ENCODE data around the gene EID2B. TPM values are rescaled to one million over a fixed set of nuclear protein-coding genes. Genes with fewer than 3 reads are reported as not detected.
A peak's percentile ranks its signal among the peaks of the same experiment; 100 is the strongest.

Gene EID2B
- total and polyA plus RNA-seq, 9 donors, result 2.3 to 7.5 (median 6.2) TPM

- Histone ChIP-seq H3K9me3 (no peaks in the 10 kb centered on the region), H3K4me1 (ENCODE audit: insufficient read depth) (peaks cover 1% of the 10 kb centered on the region), H3K4me3 (peak overlapping the region; percentile 95), H3K27ac (peak overlapping the region; percentile 61 to 74), H3K27me3 (no peaks in the 10 kb centered on the region), H3K36me3 (no peaks in the 10 kb centered on the region)
- no peak for DNase-seq
- TF ChIP-seq, protein P1, sequence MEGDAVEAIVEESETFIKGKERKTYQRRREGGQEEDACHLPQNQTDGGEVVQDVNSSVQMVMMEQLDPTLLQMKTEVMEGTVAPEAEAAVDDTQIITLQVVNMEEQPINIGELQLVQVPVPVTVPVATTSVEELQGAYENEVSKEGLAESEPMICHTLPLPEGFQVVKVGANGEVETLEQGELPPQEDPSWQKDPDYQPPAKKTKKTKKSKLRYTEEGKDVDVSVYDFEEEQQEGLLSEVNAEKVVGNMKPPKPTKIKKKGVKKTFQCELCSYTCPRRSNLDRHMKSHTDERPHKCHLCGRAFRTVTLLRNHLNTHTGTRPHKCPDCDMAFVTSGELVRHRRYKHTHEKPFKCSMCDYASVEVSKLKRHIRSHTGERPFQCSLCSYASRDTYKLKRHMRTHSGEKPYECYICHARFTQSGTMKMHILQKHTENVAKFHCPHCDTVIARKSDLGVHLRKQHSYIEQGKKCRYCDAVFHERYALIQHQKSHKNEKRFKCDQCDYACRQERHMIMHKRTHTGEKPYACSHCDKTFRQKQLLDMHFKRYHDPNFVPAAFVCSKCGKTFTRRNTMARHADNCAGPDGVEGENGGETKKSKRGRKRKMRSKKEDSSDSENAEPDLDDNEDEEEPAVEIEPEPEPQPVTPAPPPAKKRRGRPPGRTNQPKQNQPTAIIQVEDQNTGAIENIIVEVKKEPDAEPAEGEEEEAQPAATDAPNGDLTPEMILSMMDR (IDR thresholded peaks at IDR 0.05), result no peak
- TF ChIP-seq EP300 (IDR thresholded peaks at IDR 0.05) (no peak), POLR2A (IDR thresholded peaks at IDR 0.05) (no peak)
- intact Hi-C loops (cut with DNase I), result loop anchor here (5.0 to 10.0 kb wide), 7 partner anchors 57 to 417 kb away; partner anchors contain the start of genes SUPT5H (in 2 of the 4), MED29 (in 1 of the 4), PAF1 (in 1 of the 4) and SAMD4B (in 1 of the 4)
- WGBS, 3 donors, result 18 to 29% (median 24%) methylated on average over 14 of the region's 14 CpGs
Measured at GRCh38 chr19:39531834-39532232, 819 bp downstream of the EID2B start.

DNA sequence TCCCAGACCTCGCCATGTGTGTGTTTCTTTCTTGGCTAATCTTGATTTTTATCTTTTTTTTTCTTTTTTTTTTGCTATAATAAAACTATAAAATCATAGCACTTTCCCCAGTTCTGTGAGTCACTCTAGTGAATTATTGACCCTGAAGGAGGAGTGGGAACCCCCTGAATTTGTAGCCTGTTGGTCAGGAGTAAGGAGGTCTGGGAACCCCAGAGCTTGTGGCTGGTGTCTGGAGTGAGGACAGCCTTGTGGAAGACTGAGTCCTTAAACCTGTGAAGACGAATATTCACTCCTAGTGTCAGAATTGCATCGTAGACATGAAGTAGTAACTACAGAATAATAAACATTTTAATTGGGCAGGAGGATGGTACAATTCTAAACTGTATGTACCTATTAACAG is 7.4 kb downstream of the EID2B start:
- no peak for TF ChIP-seq POLR2A (IDR thresholded peaks at IDR 0.05)
- no peak for TF ChIP-seq EP300 (IDR thresholded peaks at IDR 0.05)
- TF ChIP-seq, protein P1 (IDR thresholded peaks at IDR 0.05), result no peak

GRCh38 chr19:39524495-39524894 is 8.2 kb downstream of the EID2B start:
- H3K9me3 ChIP-seq, result no peaks in the 10 kb centered on the region
- TF ChIP-seq EP300 (IDR thresholded peaks at IDR 0.05) (no peak), POLR2A (IDR thresholded peaks at IDR 0.05) (no peak)
- TF ChIP-seq, protein P1 (IDR thresholded peaks at IDR 0.05), result no peak
- no peaks in the 10 kb centered on the region for H3K36me3 ChIP-seq
- intact Hi-C loops (cut with DNase I), result loop anchor here in 1 of 4 donors (2.0 kb wide), 1 partner anchor 22 kb away; no protein-coding TSS in a partner anchor
- DNase-seq, result no peak
- H3K27ac ChIP-seq, result no peak overlapping the region
- H3K27me3 ChIP-seq, result no peaks in the 10 kb centered on the region
- H3K4me1 ChIP-seq (ENCODE audit: insufficient read depth), result no peaks in the 10 kb centered on the region
- no peak overlapping the region for H3K4me3 ChIP-seq
- 84 to 90% (median 89%) methylated on average over 8 of the region's 8 CpGs for WGBS, 3 donors

More for the DNA sequence above, 7.4 kb downstream of the EID2B start:
- Histone ChIP-seq H3K4me1 (ENCODE audit: insufficient read depth) (no peaks in the 10 kb centered on the region), H3K36me3 (no peaks in the 10 kb centered on the region), H3K27me3 (no peaks in the 10 kb centered on the region), H3K4me3 (no peak overlapping the region), H3K27ac (no peak overlapping the region), H3K9me3 (no peaks in the 10 kb centered on the region)
- WGBS, 3 donors, result 92 to 96% (median 93%) methylated on average over 3 of the region's 3 CpGs
- intact Hi-C loops (cut with DNase I), result loop anchor here in 1 of 4 donors (2.0 kb wide), 1 partner anchor 22 kb away; no protein-coding TSS in a partner anchor
- no peak for DNase-seq

- no peaks in the 10 kb centered on the region for H3K36me3 ChIP-seq
- no peaks in the 10 kb centered on the region for H3K9me3 ChIP-seq
- no peaks in the 10 kb centered on the region for H3K27me3 ChIP-seq
- no peaks in the 10 kb centered on the region for H3K4me1 ChIP-seq (ENCODE audit: insufficient read depth)
- no peak for DNase-seq
- H3K27ac ChIP-seq, result no peak overlapping the region
- H3K4me3 ChIP-seq, result no peak overlapping the region
- intact Hi-C loops (cut with DNase I), result no loop called here
- TF ChIP-seq, protein P1 (IDR thresholded peaks at IDR 0.05), result no peak
- TF ChIP-seq POLR2A (IDR thresholded peaks at IDR 0.05) (no peak), EP300 (IDR thresholded peaks at IDR 0.05) (no peak)
- 80 to 83% (median 82%) methylated on average over 8 of the region's 8 CpGs for WGBS, 3 donors
Measured at GRCh38 chr19:39520541-39521484, 11.8 kb downstream of the EID2B start.

Measured in ovary (tissue), 9 donors.